Measurements from ENCODE around the gene PROKR1.
"Not testable (repeated sequence)": the region's sequence is repeated elsewhere in the genome, so short reads cannot be mapped to it uniquely, and the experiment has no call there.

The PROKR1 gene

GRCh38 chr2:68643011-68643873, at the start of gene PROKR1:
TSS of gene PROKR1 (plus strand) at chr2:68643579. CDS start at chr2:68645822, 2,243 bp downstream.
- peak; percentile 52 for DNase-seq
- in situ Hi-C loops (cut with MboI; ENCODE audit: low pct_unique_long_range_greater_than_20kb, low sequenced_read_pairs): no loop called here

GRCh38 chr2:68594041-68594440, 49.3 kb upstream of the PROKR1 start:
- DNase-seq: peak; percentile 39
- in situ Hi-C loops (cut with MboI; ENCODE audit: low pct_unique_long_range_greater_than_20kb, low sequenced_read_pairs): no loop called here

- in situ Hi-C loops (cut with MboI; ENCODE audit: low pct_unique_long_range_greater_than_20kb, low sequenced_read_pairs): no loop called here
- peak; percentile 78 for DNase-seq
These were observed 48.5 kb upstream of the PROKR1 start for GRCh38 chr2:68594674-68595492.

- DNase-seq; in situ Hi-C loops (cut with MboI; ENCODE audit: low pct_unique_long_range_greater_than_20kb, low sequenced_read_pairs): not testable (repeated sequence)
These were observed 47.9 kb upstream of the PROKR1 start for GRCh38 chr2:68595493-68595785.

GRCh38 chr2:68600495-68600894, 42.9 kb upstream of the PROKR1 start:
- DNase-seq; in situ Hi-C loops (cut with MboI; ENCODE audit: low pct_unique_long_range_greater_than_20kb, low sequenced_read_pairs): not testable (repeated sequence)

- in situ Hi-C loops (cut with MboI; ENCODE audit: low pct_unique_long_range_greater_than_20kb, low sequenced_read_pairs): no loop called here
- DNase-seq: no peak
These were observed 40.3 kb upstream of the PROKR1 start for GRCh38 chr2:68603059-68603458.

- in situ Hi-C loops (cut with MboI; ENCODE audit: low pct_unique_long_range_greater_than_20kb, low sequenced_read_pairs): no loop called here
- no peak for DNase-seq
These were observed 39.3 kb upstream of the PROKR1 start for GRCh38 chr2:68604077-68604476.

GRCh38 chr2:68605939-68606338, 37.4 kb upstream of the PROKR1 start:
- in situ Hi-C loops (cut with MboI; ENCODE audit: low pct_unique_long_range_greater_than_20kb, low sequenced_read_pairs): no loop called here

GRCh38 chr2:68606759-68607158, 36.6 kb upstream of the PROKR1 start:
- in situ Hi-C loops (cut with MboI; ENCODE audit: low pct_unique_long_range_greater_than_20kb, low sequenced_read_pairs): no loop called here
- DNase-seq: no peak

More at GRCh38 chr2:68605939-68606338, 37.4 kb upstream of the PROKR1 start:
- peak; percentile 55 for DNase-seq

- DNase-seq: no peak
- in situ Hi-C loops (cut with MboI; ENCODE audit: low pct_unique_long_range_greater_than_20kb, low sequenced_read_pairs): no loop called here
These were observed 35.5 kb upstream of the PROKR1 start for GRCh38 chr2:68607837-68608236.

- in situ Hi-C loops (cut with MboI; ENCODE audit: low pct_unique_long_range_greater_than_20kb, low sequenced_read_pairs): no loop called here
- DNase-seq: peak; percentile 26
These were observed 30.4 kb upstream of the PROKR1 start for GRCh38 chr2:68612765-68613519.

- no peak for DNase-seq
- in situ Hi-C loops (cut with MboI; ENCODE audit: low pct_unique_long_range_greater_than_20kb, low sequenced_read_pairs): no loop called here
These were observed 22.6 kb upstream of the PROKR1 start for GRCh38 chr2:68620772-68621171.

- no peak for DNase-seq
- in situ Hi-C loops (cut with MboI; ENCODE audit: low pct_unique_long_range_greater_than_20kb, low sequenced_read_pairs): no loop called here
These were observed 19.6 kb upstream of the PROKR1 start for GRCh38 chr2:68623820-68624219.

- DNase-seq: no peak
- in situ Hi-C loops (cut with MboI; ENCODE audit: low pct_unique_long_range_greater_than_20kb, low sequenced_read_pairs): no loop called here
These were observed 15.8 kb upstream of the PROKR1 start for GRCh38 chr2:68627615-68628014.

- no peak for DNase-seq
- in situ Hi-C loops (cut with MboI; ENCODE audit: low pct_unique_long_range_greater_than_20kb, low sequenced_read_pairs): no loop called here
These were observed 11.4 kb upstream of the PROKR1 start for GRCh38 chr2:68632021-68632420.

GRCh38 chr2:68637047-68637446, 6.3 kb upstream of the PROKR1 start:
- in situ Hi-C loops (cut with MboI; ENCODE audit: low pct_unique_long_range_greater_than_20kb, low sequenced_read_pairs): no loop called here
- no peak for DNase-seq

GRCh38 chr2:68643874-68644485, 601 bp downstream of the PROKR1 start:
- DNase-seq: no peak
- in situ Hi-C loops (cut with MboI; ENCODE audit: low pct_unique_long_range_greater_than_20kb, low sequenced_read_pairs): no loop called here

GRCh38 chr2:68645523-68645922, 2.1 kb downstream of the PROKR1 start:
- no peak for DNase-seq
- in situ Hi-C loops (cut with MboI; ENCODE audit: low pct_unique_long_range_greater_than_20kb, low sequenced_read_pairs): no loop called here

GRCh38 chr2:68646303-68646702, 2.9 kb downstream of the PROKR1 start:
- in situ Hi-C loops (cut with MboI; ENCODE audit: low pct_unique_long_range_greater_than_20kb, low sequenced_read_pairs): no loop called here
- DNase-seq: peak; percentile 40

Data from KBM-7 (cell line).